Mammary epithelial cell (primary cell): Measurements from ENCODE around the gene ACOT8.

ENCODE experiments used
- EZH2 ChIP-seq: IDR thresholded peaks from 2 replicates; pipeline ENCODE4 v1.6.1; 2012; ENCODE audit warnings: low read length, inconsistent platforms, borderline replicate concordance
- TF ChIP-seq, protein P1 (sequence below), 2 donors: IDR thresholded peaks in 1 of 2; conservative IDR thresholded peaks in 1 of 2; 2 replicates each; pipeline ENCODE4 v1.5.1; 2011 to 2012; ENCODE audit warnings: inconsistent platforms in 2 of 2, low read length in 2 of 2, mild to moderate bottlenecking in 2 of 2, control low read depth in 1 of 2, low read depth in 1 of 2; ENCODE audit not compliant: insufficient read depth in 1 of 2; ENCODE audit errors: extremely low read depth in 1 of 2

DNA sequence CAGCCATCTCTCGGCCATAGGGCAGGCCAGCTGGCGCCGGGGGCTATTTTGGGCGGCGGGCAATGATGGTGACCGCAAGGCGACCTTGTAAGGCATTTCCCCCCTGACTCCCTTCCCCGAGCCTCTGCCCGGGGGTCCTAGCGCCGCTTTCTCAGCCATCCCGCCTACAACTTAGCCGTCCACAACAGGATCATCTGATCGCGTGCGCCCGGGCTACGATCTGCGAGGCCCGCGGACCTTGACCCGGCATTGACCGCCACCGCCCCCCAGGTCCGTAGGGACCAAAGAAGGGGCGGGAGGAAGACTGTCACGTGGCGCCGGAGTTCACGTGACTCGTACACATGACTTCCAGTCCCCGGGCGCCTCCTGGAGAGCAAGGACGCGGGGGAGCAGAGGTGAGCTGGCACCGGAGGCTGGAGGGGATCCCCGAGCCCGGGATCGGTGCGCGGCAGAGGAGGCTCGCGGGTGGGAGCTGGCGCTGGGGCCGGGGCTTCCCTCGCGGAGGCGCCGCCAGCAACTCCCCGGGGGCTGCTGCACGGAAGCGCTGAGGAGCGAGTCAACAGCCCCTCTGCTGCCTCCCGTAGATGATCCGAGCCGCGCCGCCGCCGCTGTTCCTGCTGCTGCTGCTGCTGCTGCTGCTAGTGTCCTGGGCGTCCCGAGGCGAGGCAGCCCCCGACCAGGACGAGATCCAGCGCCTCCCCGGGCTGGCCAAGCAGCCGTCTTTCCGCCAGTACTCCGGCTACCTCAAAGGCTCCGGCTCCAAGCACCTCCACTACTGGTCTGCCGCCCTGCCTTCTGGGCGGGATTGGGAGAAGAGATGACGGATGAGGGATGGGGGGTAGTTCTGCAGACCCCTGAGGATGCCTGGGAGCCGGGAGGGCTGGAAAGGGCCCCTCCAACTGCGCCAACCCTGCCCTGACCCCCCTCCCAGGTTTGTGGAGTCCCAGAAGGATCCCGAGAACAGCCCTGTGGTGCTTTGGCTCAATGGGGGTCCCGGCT, 34.1 kb upstream of the ACOT8 start, which contains the start of the genes CTSA and NEURL2:
- TF ChIP-seq, protein P1, sequence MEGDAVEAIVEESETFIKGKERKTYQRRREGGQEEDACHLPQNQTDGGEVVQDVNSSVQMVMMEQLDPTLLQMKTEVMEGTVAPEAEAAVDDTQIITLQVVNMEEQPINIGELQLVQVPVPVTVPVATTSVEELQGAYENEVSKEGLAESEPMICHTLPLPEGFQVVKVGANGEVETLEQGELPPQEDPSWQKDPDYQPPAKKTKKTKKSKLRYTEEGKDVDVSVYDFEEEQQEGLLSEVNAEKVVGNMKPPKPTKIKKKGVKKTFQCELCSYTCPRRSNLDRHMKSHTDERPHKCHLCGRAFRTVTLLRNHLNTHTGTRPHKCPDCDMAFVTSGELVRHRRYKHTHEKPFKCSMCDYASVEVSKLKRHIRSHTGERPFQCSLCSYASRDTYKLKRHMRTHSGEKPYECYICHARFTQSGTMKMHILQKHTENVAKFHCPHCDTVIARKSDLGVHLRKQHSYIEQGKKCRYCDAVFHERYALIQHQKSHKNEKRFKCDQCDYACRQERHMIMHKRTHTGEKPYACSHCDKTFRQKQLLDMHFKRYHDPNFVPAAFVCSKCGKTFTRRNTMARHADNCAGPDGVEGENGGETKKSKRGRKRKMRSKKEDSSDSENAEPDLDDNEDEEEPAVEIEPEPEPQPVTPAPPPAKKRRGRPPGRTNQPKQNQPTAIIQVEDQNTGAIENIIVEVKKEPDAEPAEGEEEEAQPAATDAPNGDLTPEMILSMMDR (conservative IDR thresholded peaks at IDR 0.05 in 1 of 2, IDR thresholded peaks at IDR 0.05 in 1 of 2; ENCODE audit: extremely low read depth in 1 of 2, insufficient read depth in 1 of 2, low read depth in 1 of 2, low read length in 2 of 2), result no peak
- TF ChIP-seq EZH2, result no peak
